HG03460 (cell line): ENCODE measurements around the gene MN1.

ENCODE experiments used
- ATAC-seq: cut with Tn5 transposase; IDR thresholded peaks from one replicate; pipeline ENCODE4 v1.9.1; 2021; ENCODE audit not compliant: unreplicated experiment

MN1 gene

DNA sequence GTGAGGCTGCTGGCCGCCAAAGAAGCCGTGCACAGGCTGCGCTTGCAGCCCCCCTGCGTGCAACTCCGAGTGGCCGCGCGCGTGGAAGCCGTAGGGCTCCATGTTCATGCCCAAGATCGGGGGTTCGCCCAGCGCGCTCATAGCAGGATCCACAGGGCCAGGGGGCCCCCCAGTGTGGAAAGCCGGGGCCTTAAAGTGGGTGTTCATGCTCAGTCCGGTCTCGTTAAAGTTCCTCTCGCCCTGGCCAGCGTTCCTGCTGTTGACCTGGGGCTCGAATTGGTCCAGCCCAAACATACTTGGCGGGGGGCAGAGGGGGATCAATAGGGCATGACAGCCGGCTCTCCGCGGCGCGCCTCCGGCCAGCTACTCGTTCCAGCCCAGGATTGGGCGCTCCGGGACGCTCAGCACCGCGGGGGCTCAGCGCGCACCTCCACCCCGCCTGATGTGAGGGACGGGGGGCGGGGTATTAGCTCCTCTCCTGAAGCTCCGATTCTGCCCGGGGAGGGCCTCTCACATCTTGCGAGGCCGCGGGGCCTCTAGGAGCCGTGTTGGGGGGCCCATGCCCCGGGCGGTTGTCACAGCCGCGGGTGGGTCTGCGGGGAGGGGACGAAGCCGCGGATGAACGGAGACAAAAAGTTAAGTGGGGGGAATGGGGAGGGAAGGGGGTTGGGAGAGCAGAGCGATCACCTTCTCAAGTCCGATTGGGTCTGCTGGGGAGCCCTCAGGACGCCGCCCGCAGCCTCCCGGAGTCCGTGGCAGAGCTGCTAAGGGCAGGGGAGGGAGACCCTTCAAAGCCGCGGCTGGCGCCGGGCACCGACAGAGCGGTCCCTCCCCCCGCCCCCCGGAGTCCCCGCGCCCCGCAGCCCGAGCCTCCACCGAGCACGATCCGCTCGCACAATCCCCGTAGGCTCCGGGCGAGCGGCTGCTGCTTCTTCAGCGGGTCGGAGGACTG lies 1.0 kb downstream of the MN1 start:
- ATAC-seq: no peak

DNA sequence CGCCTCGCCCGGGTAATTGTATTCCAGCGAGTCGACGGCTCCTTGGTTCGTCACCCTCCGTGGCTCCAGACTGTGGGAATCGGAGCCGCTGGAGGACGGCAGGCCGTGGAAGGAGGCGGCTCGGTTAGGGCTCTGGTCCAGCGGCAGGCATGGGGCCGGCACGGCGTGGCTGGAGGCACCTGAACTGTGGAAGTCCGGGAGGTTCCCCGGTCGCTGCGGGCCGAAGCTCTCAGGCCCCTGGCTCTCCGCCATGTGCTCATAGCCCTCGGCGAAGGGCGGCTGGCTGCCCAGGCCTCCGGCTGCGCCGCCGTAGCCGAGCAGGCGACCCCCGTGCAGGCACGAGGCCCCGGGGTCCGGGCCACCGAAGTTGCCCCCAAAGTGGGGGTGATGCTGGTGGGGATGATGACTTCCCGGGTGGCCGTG lies 1.7 kb downstream of the MN1 start:
- no peak for ATAC-seq

DNA sequence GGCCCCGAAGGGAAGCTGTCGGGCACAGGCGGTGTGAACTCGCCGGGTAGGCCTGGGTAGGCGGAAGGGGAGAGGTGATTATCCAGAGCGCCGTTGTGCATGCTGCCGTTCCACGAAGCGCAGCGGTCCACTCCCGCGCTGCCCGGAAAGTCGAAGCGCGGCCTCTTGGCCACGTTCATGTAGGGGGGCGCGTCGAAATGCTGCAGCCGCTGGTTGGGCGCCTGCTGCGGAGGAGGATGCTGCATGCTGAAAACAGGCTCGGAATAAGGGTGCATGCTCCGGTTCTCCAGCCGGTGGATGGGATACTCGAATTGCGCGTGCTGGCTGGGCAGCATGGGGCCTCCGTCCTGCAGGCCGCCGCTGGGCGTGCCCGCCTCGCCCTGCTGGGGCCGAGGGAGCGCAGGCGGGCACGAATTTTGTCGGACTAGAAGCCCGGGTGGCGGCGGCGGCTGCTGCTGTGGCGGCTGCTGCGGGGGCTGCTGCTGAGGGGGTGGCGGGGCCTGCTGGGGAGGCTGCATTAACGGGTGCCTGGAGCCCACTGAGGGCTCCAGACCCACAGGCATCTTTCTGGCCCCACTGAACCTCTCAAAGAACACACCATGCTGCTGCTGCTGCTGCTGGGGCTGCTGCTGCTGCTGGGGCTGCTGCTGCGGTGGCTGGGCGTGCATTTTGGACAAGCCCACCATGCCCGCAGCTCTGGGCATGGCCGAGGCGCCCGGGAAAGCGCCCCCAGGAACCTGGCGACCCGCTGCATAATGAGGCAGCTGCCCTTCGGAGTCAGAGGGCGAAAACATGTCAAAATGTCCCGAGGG lies 2.3 kb downstream of the MN1 start:
- ATAC-seq: no peak

DNA sequence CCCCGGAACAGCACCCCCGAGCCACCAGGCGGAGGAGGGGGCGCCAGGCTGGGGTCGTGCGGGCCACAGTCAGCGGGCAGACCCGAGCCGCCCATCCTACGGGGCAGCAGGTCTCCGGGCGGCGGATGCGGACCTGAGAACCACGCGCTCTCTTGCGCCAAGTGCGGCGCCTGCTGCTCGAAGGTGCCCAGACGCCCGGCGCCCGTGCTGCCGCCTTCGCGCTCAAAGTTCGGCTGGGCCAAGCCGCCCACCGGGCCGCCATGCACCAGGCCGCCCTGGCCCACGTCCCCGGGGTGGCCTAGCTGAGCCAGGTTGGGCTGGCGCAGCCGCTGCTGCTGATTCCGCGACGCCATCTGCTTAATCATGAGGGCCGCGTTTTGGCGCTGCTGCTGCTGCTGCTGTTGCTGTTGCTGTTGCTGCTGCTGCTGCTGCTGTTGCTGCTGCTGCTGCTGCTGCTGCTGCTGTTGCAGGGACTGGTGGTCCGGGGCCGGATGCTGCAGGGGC lies 3.0 kb downstream of the MN1 start:
- ATAC-seq: no peak

DNA sequence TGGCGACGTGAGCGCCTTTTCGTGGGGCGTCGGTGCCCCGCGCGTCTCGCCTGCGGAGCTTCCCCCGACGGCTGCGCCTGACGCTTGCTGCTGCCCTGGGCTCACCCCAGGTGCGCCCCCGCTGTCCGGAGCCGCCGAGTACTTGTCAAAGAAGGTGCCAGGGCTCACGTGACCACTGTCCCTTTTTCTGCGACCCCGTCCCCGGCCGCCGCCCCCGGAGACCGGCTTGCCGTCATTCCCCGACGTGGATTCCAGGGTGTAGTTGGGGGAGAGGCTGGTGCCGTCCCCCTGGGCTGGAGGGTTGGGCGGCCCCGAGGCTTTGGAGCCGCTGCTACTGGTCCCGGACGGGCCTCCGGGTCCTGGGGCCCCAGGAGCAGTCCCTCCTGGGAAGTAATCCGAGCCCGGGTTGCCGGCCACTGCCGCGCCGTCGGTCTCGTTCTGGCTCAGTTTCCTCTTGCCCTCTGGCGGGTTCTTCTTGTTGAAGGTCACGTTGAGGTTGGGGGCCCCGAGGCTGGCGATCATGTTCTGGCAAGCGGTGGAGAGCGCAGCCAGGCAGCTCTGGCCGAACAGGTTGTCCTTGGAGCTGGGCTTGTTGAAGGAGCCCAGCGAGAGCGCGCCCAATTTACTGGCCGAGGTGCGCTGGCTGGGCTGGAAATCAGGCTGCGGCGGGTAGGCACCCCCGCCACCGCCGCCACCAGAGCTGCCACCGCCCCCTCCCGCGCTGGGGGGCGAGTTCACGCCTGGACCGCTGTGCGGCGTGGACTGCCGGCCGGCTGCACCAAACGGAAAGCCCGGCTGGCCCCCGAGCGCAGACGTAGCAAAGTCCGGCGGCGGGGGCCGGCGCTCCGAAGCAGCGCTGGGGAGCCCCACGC lies 3.8 kb downstream of the MN1 start:
- ATAC-seq: no peak

DNA sequence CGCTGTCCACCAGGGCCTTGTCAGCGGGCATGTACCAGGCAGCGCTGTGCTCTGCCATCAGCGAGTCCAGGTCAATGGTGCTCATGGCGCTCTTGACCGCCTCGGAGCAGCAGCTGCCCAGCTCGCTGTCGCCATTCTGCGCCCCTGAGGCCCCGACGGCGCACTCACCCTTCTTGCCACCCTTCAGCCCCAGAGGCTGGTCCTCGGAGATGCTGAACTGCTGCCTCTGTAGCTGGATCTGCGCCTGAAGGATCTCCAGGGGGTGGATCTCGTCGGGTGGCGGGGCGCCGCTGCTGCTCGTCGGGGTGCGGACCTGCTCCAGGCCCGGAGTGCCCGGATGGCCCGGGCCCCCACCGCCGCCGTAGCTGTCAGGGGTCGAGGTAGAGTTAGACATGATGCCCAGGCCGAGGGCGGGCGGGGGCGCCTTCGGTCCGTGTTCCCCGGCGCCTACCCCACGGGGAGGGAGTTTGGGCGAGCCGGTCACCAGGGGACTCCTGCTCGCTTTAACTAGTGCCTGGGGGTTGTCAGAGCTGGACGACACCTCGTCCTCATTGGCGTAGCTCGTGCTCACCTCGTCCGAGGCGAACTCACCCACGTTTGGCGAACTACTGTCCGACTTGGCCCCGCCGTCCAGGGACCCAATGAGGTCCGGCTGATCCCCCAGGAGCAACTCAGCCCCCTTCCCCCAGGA lies 4.6 kb downstream of the MN1 start:
- ATAC-seq: no peak

DNA sequence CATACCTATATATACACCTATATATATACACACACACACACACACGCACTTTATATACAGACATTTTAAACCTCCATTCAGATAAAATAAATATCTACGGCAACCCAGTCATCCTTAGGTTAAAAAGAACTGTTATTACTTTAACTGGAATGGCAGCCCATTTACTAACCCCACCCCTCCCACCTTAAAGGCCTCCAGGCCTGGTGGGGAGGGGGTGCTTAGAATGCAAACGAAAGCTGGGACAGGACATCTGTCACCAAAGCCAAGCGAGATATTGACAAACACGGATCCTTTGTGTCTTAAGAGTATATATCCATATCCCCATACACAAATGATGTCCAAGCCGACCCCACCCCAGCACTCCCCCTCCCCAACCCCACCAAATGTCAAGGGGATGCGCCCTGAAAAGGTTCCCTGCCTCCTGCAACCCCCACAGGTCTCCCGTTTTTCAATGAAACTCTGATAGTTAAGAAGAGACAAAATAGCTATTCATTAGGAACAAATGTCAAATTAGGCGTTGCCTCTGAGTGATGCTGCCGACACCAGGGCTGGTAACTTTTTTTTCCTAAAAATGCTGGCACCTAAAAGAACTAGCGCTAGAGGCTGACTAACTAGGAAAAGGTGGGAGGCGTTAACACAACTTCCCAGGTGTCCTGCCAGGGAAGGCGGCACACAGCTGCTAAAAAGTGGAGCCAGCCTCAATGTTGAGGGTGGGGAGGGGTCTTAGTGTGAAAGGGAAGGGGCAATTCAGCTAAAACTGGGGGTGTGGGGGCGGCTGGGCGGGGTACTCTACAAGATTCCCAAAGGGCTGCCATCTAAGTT lies 5.6 kb downstream of the MN1 start:
- no peak for ATAC-seq

DNA sequence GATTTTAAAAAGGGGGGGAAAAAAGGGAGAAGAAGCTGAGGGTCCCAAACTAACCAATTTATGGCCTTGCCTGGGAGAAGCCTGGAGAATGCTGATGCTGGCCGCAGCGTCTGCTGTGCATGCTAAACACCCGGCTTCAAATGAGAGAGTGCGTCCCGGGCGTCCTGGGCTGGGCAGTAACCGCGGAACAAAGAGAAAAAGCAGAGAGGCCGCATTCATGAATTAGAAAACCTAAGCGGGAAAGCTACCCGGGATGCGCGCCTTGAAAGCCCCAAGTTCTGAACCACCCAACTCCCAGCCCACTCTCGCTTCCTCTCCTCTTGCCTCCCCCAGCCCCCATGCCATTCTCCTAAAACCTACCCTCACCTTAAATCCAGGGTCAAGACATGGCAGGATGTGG lies 6.5 kb downstream of the MN1 start:
- ATAC-seq: no peak

DNA sequence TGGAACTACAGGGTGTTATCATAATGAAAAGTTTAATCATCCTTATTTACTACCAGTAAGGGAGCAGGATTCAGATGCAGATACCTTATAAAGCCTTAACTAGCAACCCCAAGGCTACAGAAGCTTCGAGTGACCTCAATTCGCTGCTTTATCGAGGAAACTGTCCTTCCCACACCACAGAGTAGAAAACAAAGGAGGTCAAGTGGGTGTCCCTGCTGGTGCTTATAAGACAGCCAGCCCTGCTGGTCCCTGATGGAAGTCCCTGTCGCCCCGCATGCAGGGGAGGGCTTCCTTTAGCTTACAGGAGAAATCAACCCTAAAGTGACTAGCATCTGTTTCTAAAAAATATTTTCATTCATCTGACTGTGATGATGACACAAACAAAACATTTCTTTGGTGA lies 7.3 kb downstream of the MN1 start:
- no peak for ATAC-seq

DNA sequence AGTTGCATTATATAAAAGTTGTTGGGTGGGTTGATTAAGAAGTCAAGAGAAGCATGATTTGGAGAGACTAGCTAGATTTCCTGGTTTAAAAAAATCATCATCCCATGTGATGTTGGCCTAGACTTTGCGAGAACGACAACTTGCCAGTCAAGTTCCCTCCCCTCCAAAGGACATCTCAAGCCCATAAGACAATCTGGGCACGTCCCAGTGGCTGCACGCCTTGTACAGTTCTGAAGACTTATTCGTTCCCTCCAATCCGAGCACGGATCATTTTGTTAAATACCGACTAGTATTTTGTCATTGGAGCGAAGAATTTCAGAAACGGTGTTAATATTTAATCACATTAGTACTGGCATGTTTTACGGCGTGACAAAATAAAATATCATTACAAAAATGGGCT lies 8.0 kb downstream of the MN1 start:
- no peak for ATAC-seq

DNA sequence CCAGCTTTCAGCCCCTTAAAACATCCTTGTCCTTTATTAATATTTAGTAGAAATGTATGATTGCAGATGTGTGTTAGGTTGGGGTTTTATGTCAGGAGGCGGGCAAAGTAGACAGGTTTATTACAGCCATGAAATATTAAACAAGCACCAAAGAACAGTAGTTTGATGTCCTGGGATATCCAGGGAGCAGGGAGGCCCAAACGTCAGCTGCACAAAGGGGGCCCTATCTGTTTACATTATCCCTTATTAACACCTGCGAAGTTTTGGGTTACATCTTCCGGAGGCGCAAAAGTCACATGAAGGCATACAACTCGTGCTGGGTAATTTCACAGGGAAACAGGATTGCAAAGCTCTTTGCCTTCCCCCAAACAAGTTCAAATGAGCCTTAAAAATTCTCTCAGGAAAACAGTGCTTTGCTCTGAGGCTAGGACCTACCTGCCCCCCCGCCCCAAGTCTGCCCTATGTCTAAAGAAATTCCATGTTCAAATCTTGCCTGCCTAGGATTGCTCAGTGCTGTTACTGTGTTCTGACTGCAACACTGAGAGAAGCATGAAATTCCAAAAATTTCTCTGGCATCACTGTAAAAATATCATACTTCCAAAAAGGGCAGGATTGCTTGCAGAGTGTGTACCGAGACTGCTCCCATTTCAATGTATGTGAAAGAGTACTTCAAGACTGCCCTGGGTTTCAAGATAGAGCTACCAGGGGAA lies 8.9 kb downstream of the MN1 start:
- ATAC-seq: no peak

DNA sequence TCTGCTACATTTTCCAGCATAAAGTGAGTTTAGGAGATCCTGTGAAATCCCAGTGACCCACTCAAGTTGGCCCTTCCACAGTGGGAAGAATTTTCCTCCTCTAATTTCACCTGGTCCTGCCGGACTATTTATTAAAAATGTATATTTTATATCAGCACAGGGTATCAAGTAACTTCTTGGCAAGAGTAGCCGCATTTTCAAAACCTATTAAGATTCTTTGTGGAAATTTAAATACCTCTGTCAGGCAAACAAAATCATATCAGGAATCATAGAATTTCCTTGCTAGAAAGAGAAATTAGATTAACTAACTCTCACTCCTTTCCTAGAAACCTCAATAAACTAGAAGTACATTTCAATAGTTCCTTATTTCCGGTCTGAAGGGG lies 9.7 kb downstream of the MN1 start:
- ATAC-seq: no peak

DNA sequence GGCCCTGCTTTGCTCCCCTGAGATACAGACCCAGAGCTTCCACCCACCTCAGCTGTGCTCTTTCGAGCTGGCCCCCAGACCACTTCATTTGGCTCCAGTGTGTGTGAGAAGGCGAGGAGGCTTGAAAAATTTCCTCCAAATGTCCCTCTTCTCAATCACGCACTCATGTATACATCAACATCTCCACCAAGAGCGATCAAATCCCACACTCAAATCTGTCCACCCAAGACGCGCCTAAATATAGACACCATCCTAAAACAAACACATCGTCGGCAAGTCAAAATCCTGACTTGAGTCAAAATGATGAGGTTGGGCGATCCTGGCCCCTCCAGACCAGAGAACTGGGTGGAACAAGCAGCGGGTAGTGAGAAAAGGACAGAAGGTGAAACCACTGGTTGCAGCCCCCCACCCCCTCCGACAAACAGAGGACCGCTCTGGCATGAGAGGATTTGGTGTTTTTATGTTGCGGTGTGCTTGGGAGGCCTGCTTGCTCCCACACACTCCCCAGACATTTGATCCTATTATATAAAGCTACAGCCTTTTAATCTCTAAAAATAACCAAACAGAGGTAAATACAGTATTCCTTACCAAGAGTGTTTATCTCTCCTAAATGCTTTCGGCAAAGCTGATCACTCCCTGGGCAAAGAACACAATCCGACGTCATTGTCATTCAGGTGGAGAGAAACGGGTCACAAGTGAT lies 10.2 kb downstream of the MN1 start:
- no peak for ATAC-seq

DNA sequence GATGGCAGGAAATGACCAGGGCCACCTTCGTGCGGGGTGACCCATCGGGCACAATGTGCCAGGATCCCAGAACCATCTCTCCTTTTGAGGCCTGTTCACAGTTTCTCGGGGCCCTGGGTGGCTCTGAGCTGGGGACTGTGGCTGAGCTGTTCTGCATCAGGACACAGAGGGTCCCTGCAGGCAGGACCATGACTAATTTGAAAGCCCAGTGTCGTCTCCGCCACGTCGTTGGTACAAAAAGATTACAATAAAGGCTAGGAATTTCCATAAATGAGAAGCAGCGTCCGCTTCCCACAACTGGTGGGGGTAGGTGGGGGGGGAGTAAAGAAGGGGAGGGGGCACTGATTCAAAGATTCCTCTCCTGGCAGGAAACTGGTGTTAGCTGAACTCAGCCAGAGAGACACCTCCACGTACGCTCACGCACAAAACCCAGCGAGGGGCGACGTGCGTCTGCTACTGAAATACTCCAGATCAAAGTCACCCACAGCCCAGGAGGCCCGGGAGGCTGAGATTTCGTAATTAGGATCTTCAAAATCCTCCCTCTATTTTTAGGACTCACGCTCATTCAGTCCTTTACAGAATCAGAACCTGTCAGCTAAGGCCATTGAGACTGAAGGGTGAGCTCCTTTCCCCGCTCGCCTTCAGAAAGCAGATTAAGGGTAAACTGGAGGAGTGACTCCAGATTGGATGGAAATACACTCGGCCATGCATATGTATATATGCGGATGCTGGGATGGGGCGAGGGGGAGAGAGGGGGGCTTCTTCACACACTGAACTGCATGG lies 11.0 kb downstream of the MN1 start:
- ATAC-seq: no peak

DNA sequence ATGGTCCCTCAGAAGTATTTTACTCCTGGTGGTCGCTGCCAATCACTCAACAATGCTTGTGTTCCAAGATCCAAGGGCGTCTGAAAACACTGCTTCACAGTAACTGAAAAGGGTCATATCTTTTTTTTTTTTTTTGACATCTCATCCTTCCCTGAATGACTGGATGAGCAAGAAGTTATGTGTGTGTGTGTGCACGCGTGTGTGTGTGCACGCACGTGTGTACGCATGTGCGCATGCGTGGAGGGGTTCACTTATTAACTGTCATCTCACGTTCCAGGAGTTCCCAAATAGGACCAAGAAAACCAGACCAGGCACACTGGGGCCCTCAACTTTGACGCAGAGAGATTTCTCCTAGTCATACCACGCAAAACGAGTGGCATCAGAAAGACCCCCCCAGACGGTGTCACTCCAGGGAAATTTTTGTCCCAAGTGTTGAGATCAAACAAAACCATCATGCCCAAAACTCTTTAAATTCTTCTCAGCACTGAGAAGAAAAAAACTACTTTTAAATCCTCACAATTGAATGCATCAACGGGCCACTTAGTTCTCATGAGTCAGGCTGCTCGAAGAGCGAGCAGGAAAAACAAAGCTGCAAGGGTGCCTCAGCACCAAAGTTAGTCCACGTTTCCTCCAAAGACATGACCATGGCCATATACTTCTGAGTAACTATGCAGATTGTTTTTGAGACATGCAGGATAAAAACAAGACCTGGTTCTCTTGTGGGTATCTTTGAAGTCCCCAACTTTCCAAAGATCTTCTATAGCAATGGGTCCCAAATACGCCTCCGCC lies 12.9 kb downstream of the MN1 start:
- ATAC-seq: no peak

DNA sequence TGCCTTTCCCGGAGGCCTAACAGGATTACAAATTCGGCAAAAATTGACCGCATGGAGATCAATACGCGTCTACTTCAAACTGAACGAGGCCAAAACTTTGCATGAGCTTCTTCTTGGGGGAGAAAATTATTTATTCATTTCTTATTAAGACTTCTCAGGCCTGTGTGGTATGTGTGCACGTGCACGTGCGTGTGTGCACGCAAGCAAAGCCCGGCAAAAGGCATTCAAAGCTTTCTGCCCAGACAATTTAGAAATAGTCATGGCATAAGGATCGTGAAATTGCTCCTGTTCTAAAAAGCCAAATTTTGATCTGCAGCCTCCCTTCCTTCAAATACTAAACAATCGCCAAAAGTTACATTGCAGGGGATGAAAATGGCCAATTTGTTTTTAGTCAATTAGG lies 14.6 kb downstream of the MN1 start:
- no peak for ATAC-seq
